Measurements from ENCODE around the gene MROH9.

The MROH9 gene

DNA sequence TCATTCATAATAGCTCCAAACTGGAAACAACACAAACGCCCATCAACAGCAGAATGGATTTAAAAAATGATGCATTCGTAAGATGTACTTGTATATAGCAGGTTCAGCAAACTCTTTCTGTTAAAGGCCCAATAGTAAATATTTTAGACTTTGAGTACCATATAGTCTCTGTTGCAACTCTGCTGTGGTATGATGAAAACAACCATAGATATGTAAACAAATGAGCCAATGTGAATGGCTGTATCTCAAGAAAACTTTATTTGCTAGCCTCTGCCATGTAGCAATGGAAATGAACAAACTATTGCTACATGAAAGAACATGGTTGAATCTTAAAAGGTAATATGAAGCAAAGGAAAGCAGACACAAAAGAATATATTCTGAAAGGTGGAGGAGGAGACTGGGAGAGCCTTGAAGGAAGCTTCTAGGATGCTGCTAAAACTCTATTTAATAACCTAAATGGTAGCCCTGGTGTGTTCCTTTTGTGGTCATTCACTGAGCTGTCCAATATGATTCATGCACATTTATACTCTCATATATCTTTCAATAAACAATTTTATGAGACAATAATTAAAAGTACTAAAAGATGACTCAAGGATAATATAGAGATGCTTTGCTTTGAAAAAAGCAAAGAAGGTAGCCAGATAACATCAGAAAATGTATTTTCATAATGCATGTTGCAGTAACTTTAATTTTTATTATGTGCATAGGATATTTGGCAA, 126.2 kb downstream of the MROH9 start:
- DNase-seq (ENCODE audit: low read depth in 2 of 2): no peak
- no peak overlapping the region for H3K4me3 ChIP-seq (replicated peaks in 1 of 2; ENCODE audit: low read depth in 2 of 2, low read length in 2 of 2)
- no peak for TF ChIP-seq CTCF (IDR thresholded peaks at IDR 0.05; ENCODE audit: low read depth, low read length)

- DNase-seq (ENCODE audit: low read depth in 2 of 2): no peak
- no peak overlapping the region for H3K4me3 ChIP-seq (replicated peaks in 1 of 2; ENCODE audit: low read depth in 2 of 2, low read length in 2 of 2)
- no peak for TF ChIP-seq CTCF (IDR thresholded peaks at IDR 0.05; ENCODE audit: low read depth, low read length)
Measured at GRCh38 chr1:171062902-171063301, 127.6 kb downstream of the MROH9 start.

DNA sequence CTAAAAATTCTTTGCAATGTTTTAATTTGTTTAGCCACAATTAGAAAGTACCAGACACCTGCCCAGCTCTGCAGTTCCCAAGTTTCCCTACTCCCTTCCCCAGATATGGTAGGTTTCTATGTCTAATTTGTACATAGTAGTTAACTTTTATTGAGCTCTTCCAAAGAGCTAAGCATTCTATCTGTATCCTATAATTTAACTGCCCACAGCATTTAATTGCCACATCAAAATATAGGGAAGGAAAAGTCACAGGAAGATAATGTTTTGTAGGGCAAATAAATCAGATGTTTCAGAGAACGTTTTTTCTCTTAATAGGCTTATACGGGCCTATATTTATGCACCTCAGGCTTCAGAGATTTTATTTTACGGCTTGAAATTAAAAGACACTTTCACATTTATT, 139.7 kb downstream of the MROH9 start:
- no peak for DNase-seq (ENCODE audit: low read depth in 2 of 2)
- no peak overlapping the region for H3K4me3 ChIP-seq (replicated peaks in 1 of 2; ENCODE audit: low read depth in 2 of 2, low read length in 2 of 2)
- TF ChIP-seq CTCF (IDR thresholded peaks at IDR 0.05; ENCODE audit: low read depth, low read length): no peak

- DNase-seq (ENCODE audit: low read depth in 2 of 2): peak; percentile 82 to 86
Measured at GRCh38 chr1:171081314-171081753, 146.0 kb downstream of the MROH9 start.

GRCh38 chr1:171081763-171082201, 146.4 kb downstream of the MROH9 start:
- DNase-seq (ENCODE audit: low read depth in 2 of 2): no peak
- TF ChIP-seq CTCF (IDR thresholded peaks at IDR 0.05; ENCODE audit: low read depth, low read length): no peak
- H3K4me3 ChIP-seq (replicated peaks in 1 of 2; ENCODE audit: low read depth in 2 of 2, low read length in 2 of 2): no peak overlapping the region

More at GRCh38 chr1:171081314-171081753, 146.0 kb downstream of the MROH9 start:
- peak; percentile 20 for TF ChIP-seq CTCF (IDR thresholded peaks at IDR 0.05; ENCODE audit: low read depth, low read length)
- H3K4me3 ChIP-seq (replicated peaks in 1 of 2; ENCODE audit: low read depth in 2 of 2, low read length in 2 of 2): no peak overlapping the region

DNA sequence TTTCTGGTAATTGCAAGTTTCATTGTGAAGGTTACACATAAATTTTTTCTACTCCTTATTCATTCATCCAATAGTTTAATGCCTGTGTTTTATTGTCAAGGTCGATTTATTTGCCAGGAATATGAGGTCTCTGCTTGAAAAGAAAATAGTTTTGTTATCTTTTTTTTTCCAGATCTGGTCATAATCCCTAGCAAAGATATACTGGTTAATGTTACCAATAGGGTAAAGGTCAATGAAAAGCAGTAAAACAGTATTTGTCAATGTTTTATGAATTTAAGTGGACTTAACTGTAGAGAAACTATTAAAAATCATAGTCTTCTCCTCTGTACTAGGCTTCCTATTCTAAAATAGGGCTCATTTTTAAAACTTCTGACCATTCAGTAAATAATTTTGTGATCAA, 147.3 kb downstream of the MROH9 start:
- DNase-seq (ENCODE audit: low read depth in 2 of 2): no peak
- no peak for TF ChIP-seq CTCF (IDR thresholded peaks at IDR 0.05; ENCODE audit: low read depth, low read length)
- H3K4me3 ChIP-seq (replicated peaks in 1 of 2; ENCODE audit: low read depth in 2 of 2, low read length in 2 of 2): no peak overlapping the region

GRCh38 chr1:171083222-171083621, 147.9 kb downstream of the MROH9 start:
- DNase-seq (ENCODE audit: low read depth in 2 of 2): no peak
- no peak overlapping the region for H3K4me3 ChIP-seq (replicated peaks in 1 of 2; ENCODE audit: low read depth in 2 of 2, low read length in 2 of 2)
- no peak for TF ChIP-seq CTCF (IDR thresholded peaks at IDR 0.05; ENCODE audit: low read depth, low read length)
